ENCODE results near the gene USP54.

GRCh38 chr10:73537288-73537687, 53.9 kb downstream of the USP54 start:
- TF ChIP-seq EZH2 (IDR thresholded peaks at IDR 0.05; ENCODE audit: insufficient read depth, poor library complexity, severe bottlenecking) (no peak), EZH2phosphoT487 (IDR thresholded peaks at IDR 0.05; ENCODE audit: insufficient read depth, low read depth) (no peak)

Data from GM23248 (cell line).